HepG2 (cell line): Measurements from ENCODE around the gene TDRD10. TPM values are rescaled to one million over a fixed set of nuclear protein-coding genes. Genes with fewer than 3 reads are reported as not detected.

Experiments used
- ATAC-seq: fragments of 200-7000 bp; cut with Tn5 transposase; 3 replicates; pipeline ENCODE4 v1.9.1; 2020; ENCODE audit warnings: mild to moderate bottlenecking, moderate library complexity
- BruUV-seq: library from RNA; stranded (reverse); fragments of 400-500 nt; replicated peaks from 2 replicates; lab custom pipeline; 2021; lab: Mats Ljungman, UMichigan
- CTCF ChIA-PET: fragments of 300-600 bp; formaldehyde crosslinking; extraction: SDS; loops from one replicate; lab custom pipeline; 2021; ENCODE audit warnings: low total read pairs, inconsistent platforms, low intra/inter-chr PET ratio; lab: Yijun Ruan, JAX
- POLR2A ChIA-PET: fragments of 350-600 bp; sonication (Branson Sonifier 250); formaldehyde crosslinking; loops from one replicate; lab custom pipeline; 2020; ENCODE audit warnings: antibody characterized with exemption, inconsistent platforms; lab: Yijun Ruan, JAX
- DNase-seq: peaks from one replicate; pipeline ENCODE4 v3.0.0-alpha.2; 2015; ENCODE audit warnings: low spot score
- FAIRE-seq: peaks from 3 replicates; lab custom pipeline; 2011; peaks lifted over from hg19 to GRCh38; lab: Jason Lieb, UNC
- H2AFZ ChIP-seq: one replicate; pipeline ENCODE4 v1.6.1; 2011; ENCODE audit warnings: low read length, inconsistent platforms
- H3K27ac ChIP-seq: fragments of 300-600 bp; 3 replicates; pipeline ENCODE4 v1.8.0; 2011; ENCODE audit warnings: mixed run types, mild to moderate bottlenecking, mixed read lengths, low read length, inconsistent platforms; ENCODE audit not compliant: insufficient read depth; ENCODE audit errors: extremely low read length
- H3K27me3 ChIP-seq, 2 experiments: fragments of 200-600 bp in 1 of 2; 2 replicates in 1 of 2; 3 replicates in 1 of 2; pipeline versions ENCODE4 v1.6.0 to v1.8.0; 2011; ENCODE audit warnings: low read length in 2 of 2, mild to moderate bottlenecking in 2 of 2, moderate library complexity in 2 of 2, inconsistent platforms in 1 of 2; ENCODE audit not compliant: insufficient read depth in 2 of 2, control insufficient read depth in 1 of 2
- H3K36me3 ChIP-seq, 2 experiments: fragments of 200-600 bp in 1 of 2; replicated peaks in 1 of 2; 2 replicates in 1 of 2; 3 replicates in 1 of 2; pipeline versions ENCODE4 v1.5.1 to v1.8.0; 2011; ENCODE audit warnings: low read length in 2 of 2, inconsistent platforms in 1 of 2; ENCODE audit not compliant: insufficient read depth in 2 of 2, control insufficient read depth in 1 of 2
- H3K4me1 ChIP-seq: 2 replicates; pipeline ENCODE4 v1.5.1; 2012; ENCODE audit warnings: low read length, inconsistent platforms; ENCODE audit not compliant: insufficient read depth
- H3K4me2 ChIP-seq: 2 replicates; pipeline ENCODE4 v1.6.0; 2011; ENCODE audit warnings: low read depth, low read length, inconsistent platforms
- H3K4me3 ChIP-seq, 3 experiments: fragments of 200-600 bp in 1 of 3; sonication (generic), shearing (Covaris generic) in 1 of 3; replicated peaks in 1 of 3; 2 replicates each; pipeline ENCODE4 v1.5.1; 2011 to 2016; ENCODE audit warnings: low read length in 3 of 3, inconsistent platforms in 2 of 3, low read depth in 2 of 3, mild to moderate bottlenecking in 2 of 3, control low read depth in 1 of 3, mixed read lengths in 1 of 3; ENCODE audit not compliant: insufficient read depth in 1 of 3
- H3K79me2 ChIP-seq: one replicate; pipeline ENCODE4 v1.6.1; 2011; ENCODE audit warnings: low read length, inconsistent platforms; ENCODE audit not compliant: insufficient read depth
- H3K9ac ChIP-seq: 2 replicates; pipeline ENCODE4 v1.6.0; 2011; ENCODE audit warnings: mild to moderate bottlenecking, low read depth, low read length, inconsistent platforms; ENCODE audit not compliant: insufficient read depth
- H3K9me3 ChIP-seq: 2 replicates; pipeline ENCODE4 v1.5.1; 2012; ENCODE audit warnings: mild to moderate bottlenecking, low read length
- H4K20me1 ChIP-seq: 2 replicates; pipeline ENCODE4 v1.6.0; 2011; ENCODE audit warnings: inconsistent platforms, mild to moderate bottlenecking, low read length, moderate library complexity; ENCODE audit not compliant: insufficient read depth
- CEBPG ChIP-seq: IDR thresholded peaks from 2 replicates; pipeline ENCODE4 v1.6.1; 2016
- CTCF ChIP-seq: sonication (generic); formaldehyde crosslinking; IDR thresholded peaks from 2 replicates; pipeline ENCODE4 v1.5.0; 2020; ENCODE audit warnings: mild to moderate bottlenecking, missing genetic modification reagents, moderate library complexity
- FOXK1 ChIP-seq: sonication (generic); formaldehyde crosslinking; IDR thresholded peaks from 2 replicates; pipeline ENCODE4 v1.4.0; 2020; ENCODE audit warnings: low read depth, missing genetic modification reagents, borderline replicate concordance
- JUN ChIP-seq: sonication (generic); formaldehyde crosslinking; IDR thresholded peaks from 2 replicates; pipeline ENCODE4 v1.4.0; 2020; ENCODE audit warnings: mild to moderate bottlenecking, missing genetic modification reagents
- KDM2A ChIP-seq: sonication (generic); formaldehyde crosslinking; IDR thresholded peaks from 2 replicates; pipeline ENCODE4 v1.4.0; 2020; ENCODE audit warnings: low read depth, missing genetic modification reagents, borderline replicate concordance
- RAD21 ChIP-seq: fragments of 450-650 bp; formaldehyde crosslinking; IDR thresholded peaks from 2 replicates; pipeline ENCODE4 v1.5.0; 2020; ENCODE audit warnings: mild to moderate bottlenecking
- RBM39 ChIP-seq: fragments of 200-400 bp; formaldehyde crosslinking; IDR thresholded peaks from one replicate; pipeline ENCODE4 v1.6.1; 2018; ENCODE audit warnings: antibody characterized with exemption, mild to moderate bottlenecking, low read depth, low read length; ENCODE audit not compliant: poor library complexity, severe bottlenecking
- SMC3 ChIP-seq: IDR thresholded peaks from 2 replicates; pipeline ENCODE4 v1.6.1; 2011; ENCODE audit warnings: low read length, improper control_type of control experiment
- SRF ChIP-seq: IDR thresholded peaks from 2 replicates; pipeline ENCODE4 v1.6.1; 2011; ENCODE audit warnings: mild to moderate bottlenecking, low read depth, low read length, moderate library complexity
- STAG1 ChIP-seq: sonication (generic); formaldehyde crosslinking; IDR thresholded peaks from 2 replicates; pipeline ENCODE4 v1.4.0; 2020; ENCODE audit warnings: missing genetic modification reagents
- TFE3 ChIP-seq: IDR thresholded peaks from 2 replicates; pipeline ENCODE4 v1.6.1; 2016
- ZNF430 ChIP-seq: sonication (generic); formaldehyde crosslinking; IDR thresholded peaks from 2 replicates; pipeline ENCODE4 v1.9.0; 2021; ENCODE audit warnings: mild to moderate bottlenecking, missing genetic modification reagents
- ZNF572 ChIP-seq: sonication (generic); formaldehyde crosslinking; IDR thresholded peaks from 2 replicates; pipeline ENCODE4 v1.5.1; 2020; ENCODE audit warnings: mild to moderate bottlenecking, missing genetic modification reagents
- WGBS: methylation state at CpG from one replicate; pipeline ENCODE4 v1.1.6; 2017; ENCODE audit warnings: low lambda C conversion rate; 5-methylcytosine and 5-hydroxymethylcytosine counted together
- in situ Hi-C: cut with HindIII; loops from 2 replicates; pipeline ENCODE4 v1.10.0; 2017; ENCODE audit warnings: low pct_unique_long_range_greater_than_20kb; ENCODE audit not compliant: extremely low pct_ligation_motif_present
- intact Hi-C: fragments of 100-400 bp; cut with micrococcal nuclease; formaldehyde crosslinking; loops from one replicate; pipeline ENCODE4 v1.10.0; 2022; ENCODE audit not compliant: unreplicated experiment
- polyA plus RNA-seq, 8 experiments: library from polyadenylated mRNA; depleted of rRNA in 3 of 8; stranded (reverse) in 7 of 8; unstranded in 1 of 8; fragments of >200 nt; fragmentation: Illumina TruSeq in 4 of 8; extraction: Trizol in 4 of 8; gene quantifications; 2 replicates each; pipeline versions ENCODE4 v1.2.1 to v1.2.3, GENCODE V29; 2011 to 2016; ENCODE audit warnings: low read depth in 4 of 8, missing spikeins in 1 of 8, mixed read lengths in 1 of 8; ENCODE audit not compliant: insufficient read depth in 1 of 8
- total RNA-seq, 5 experiments: library from RNA; depleted of rRNA; stranded (reverse); fragments of >200 nt; fragmentation: Illumina TruSeq; extraction: Trizol; gene quantifications; 2 replicates each; pipeline ENCODE4 v1.2.3, GENCODE V29; 2016; ENCODE audit warnings: low read depth in 1 of 5

TDRD10 gene
- total and polyA plus RNA-seq, 2 of the 13 experiments (the other 11 are each of a cell fraction or from before 2014, with no cell fraction given): not detected

- WGBS: 24% methylated on average over 10 of the region's 11 CpGs
- no peak for TF ChIP-seq CEBPG
- no peak for TF ChIP-seq RBM39
- TF ChIP-seq STAG1 (CRISPR knock-in tag): peak; percentile 74
- TF ChIP-seq ZNF572: no peak
- peak; percentile 29; the same call in 1 of the 2 replicates for TF ChIP-seq KDM2A (CRISPR knock-in tag)
- TF ChIP-seq JUN: no peak
- peak; percentile 87 for TF ChIP-seq SMC3
- peak; percentile 81 for TF ChIP-seq CTCF (CRISPR knock-in tag)
- TF ChIP-seq TFE3: no peak
- peak; percentile 49; the same call in 1 of the 2 replicates for TF ChIP-seq RAD21 (CRISPR knock-in tag)
- TF ChIP-seq ZNF430 (CRISPR knock-in tag): no peak
- 0 out of 2 replicates have a peak, but pooled peaks have one; percentile 30 for TF ChIP-seq FOXK1 (CRISPR knock-in tag)
- TF ChIP-seq SRF: no peak
- H3K9ac ChIP-seq: no peak overlapping the region
- DNase-seq (peak; percentile 59), ATAC-seq (peak; percentile 82), FAIRE-seq (peak; percentile 89)
- no peak overlapping the region for H3K4me2 ChIP-seq
- H3K79me2 ChIP-seq: no peaks in the 10 kb centered on the region
- no peaks in the 10 kb centered on the region for H3K9me3 ChIP-seq
- no peak overlapping the region for H3K27ac ChIP-seq
- no peaks in the 10 kb centered on the region for H3K4me1 ChIP-seq
- intact Hi-C loops (loop anchor here (1.0 kb wide), 2 partner anchors 12 to 344 kb away; no protein-coding TSS in a partner anchor), in situ Hi-C loops (no loop called here)
- no peaks in the 10 kb centered on the region for H3K27me3 ChIP-seq
- ChIA-PET CTCF (interaction anchor here (1.8 kb wide), 1 partner anchor 12 kb away, joined by 22 read pairs; no protein-coding TSS in a partner anchor), POLR2A (no interaction called here)
- no peaks in the 10 kb centered on the region for H4K20me1 ChIP-seq
- H2AFZ ChIP-seq: no peak overlapping the region
- H3K36me3 ChIP-seq: no peaks in the 10 kb centered on the region
- BruUV-seq: no TSS peak
- H3K4me3 ChIP-seq: no peak overlapping the region
Measured at GRCh38 chr1:154533952-154534844, 32.2 kb downstream of the TDRD10 start.
